T-helper 17 cell (primary cell): ENCODE results near the gene TMC2. TPM values are rescaled to one million over a fixed set of nuclear protein-coding genes. Genes with fewer than 3 reads are reported as not detected.

ENCODE experiments used
- ATAC-seq: fragments of 150-1000 bp; cut with Tn5 transposase; 2 replicates; pipeline ENCODE4 v1.10.0; 2021; ENCODE audit warnings: mild to moderate bottlenecking, moderate library complexity
- DNase-seq, 3 donors: peaks; one replicate each; pipeline versions ENCODE4 v3.0.0 to v3.0.0-alpha.2; 2020 to 2021
- H3K9me3 ChIP-seq: one replicate; pipeline ENCODE4 v1.7.0; 2013; ENCODE audit warnings: low read length, mild to moderate bottlenecking; ENCODE audit not compliant: control insufficient read depth, poor library complexity, severe bottlenecking
- H3K27ac Mint-ChIP-seq: one replicate; pipeline ENCODE4 v1.8.0; 2022; ENCODE audit warnings: mild to moderate bottlenecking, moderate library complexity, mixed read lengths
- H3K27me3 Mint-ChIP-seq: one replicate; pipeline ENCODE4 v1.8.0; 2022; ENCODE audit warnings: mixed read lengths
- H3K36me3 Mint-ChIP-seq: one replicate; pipeline ENCODE4 v1.8.0; 2022; ENCODE audit warnings: low read depth, mixed read lengths
- H3K4me1 Mint-ChIP-seq: one replicate; pipeline ENCODE4 v1.8.0; 2022; ENCODE audit warnings: mild to moderate bottlenecking, mixed read lengths
- H3K4me3 Mint-ChIP-seq: one replicate; pipeline ENCODE4 v1.8.0; 2022; ENCODE audit warnings: mild to moderate bottlenecking, moderate library complexity, mixed read lengths
- total RNA-seq, 4 donors: library from RNA in 2 of 4; stranded (reverse) in 2 of 4; gene quantifications; one replicate each; pipeline ENCODE4 v1.2.3 and lab custom pipeline; 2022 to 2026

The TMC2 gene
- total RNA-seq, 2 donors from 2014 or later: not detected

GRCh38 chr20:2637246-2637645, 100.9 kb downstream of the TMC2 start:
- no peak for DNase-seq
- Mint-ChIP-seq H3K27ac (no peak overlapping the region), H3K36me3 (no peaks in the 10 kb centered on the region), H3K4me3 (no peak overlapping the region), H3K27me3 (peaks cover 25% of the 10 kb centered on the region), H3K4me1 (no peaks in the 10 kb centered on the region)
- no peak for ATAC-seq
- no peaks in the 10 kb centered on the region for H3K9me3 ChIP-seq

DNA sequence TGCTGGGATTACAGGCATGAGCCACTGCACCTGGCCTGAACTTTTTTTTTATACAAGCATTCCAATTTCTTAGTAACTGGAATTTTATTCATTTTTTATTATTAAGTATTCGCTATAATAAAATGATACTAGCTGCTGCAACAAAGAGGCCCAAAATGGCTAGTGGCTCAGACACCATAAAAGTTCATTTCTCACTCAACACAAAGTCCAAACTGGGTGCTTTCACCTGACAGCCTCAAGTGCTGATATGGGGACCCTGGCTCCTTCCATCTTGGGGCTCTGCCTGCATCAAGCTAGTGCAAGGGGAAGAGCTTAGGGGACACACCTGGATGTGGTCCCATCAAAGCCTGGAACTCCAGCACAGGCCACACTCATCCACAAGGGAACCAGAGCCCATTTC, 103.9 kb downstream of the TMC2 start:
- Mint-ChIP-seq H3K27me3 (no peaks in the 10 kb centered on the region), H3K36me3 (no peaks in the 10 kb centered on the region), H3K27ac (no peak overlapping the region), H3K4me1 (no peaks in the 10 kb centered on the region), H3K4me3 (no peak overlapping the region)
- H3K9me3 ChIP-seq: no peaks in the 10 kb centered on the region
- DNase-seq (no peak), ATAC-seq (no peak)

DNA sequence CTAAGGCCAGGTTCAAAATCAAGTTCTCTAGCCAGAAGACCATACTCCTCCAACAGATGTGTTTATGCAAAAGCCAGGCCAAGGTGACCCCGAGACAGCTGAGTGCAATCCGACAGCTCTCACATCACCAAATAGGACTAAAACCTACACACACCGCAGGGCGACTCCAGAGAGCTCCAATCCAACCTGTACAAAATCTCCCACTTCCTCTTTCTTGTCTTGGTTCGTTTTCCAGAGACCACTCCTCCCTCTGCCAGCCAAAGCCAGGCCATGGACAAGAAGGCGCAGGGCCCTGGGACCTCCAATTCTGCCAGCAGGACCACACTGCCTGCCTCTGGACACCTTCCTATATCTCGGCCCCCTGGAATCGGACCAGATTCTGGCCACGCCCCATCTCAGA, 104.5 kb downstream of the TMC2 start:
- no peak overlapping the region for H3K4me3 Mint-ChIP-seq
- no peak overlapping the region for H3K27ac Mint-ChIP-seq
- ATAC-seq (no peak), DNase-seq (no peak)
- no peaks in the 10 kb centered on the region for H3K9me3 ChIP-seq
- no peaks in the 10 kb centered on the region for H3K27me3 Mint-ChIP-seq
- no peaks in the 10 kb centered on the region for H3K36me3 Mint-ChIP-seq
- no peaks in the 10 kb centered on the region for H3K4me1 Mint-ChIP-seq

DNA sequence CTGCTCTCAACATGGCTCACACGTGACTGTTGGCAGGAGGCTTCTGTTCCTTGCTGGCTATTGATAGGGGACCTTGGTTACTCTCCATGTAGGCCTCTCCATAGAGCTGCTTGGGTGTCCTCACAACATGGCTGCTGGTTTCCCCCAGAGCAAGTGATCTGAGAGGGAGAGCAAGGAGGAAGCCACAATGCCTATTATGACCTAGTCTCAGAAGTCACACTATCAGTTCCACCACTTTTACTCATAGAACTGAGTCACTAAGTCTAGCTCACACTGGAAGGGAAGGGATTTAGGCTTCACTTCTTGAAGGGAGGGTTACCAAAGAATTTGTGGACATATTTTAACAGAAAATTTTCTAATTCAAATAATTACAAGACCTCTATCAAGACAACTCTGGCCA, 107.3 kb downstream of the TMC2 start:
- ATAC-seq (no peak), DNase-seq (no peak)
- Mint-ChIP-seq H3K4me3 (no peak overlapping the region), H3K36me3 (no peaks in the 10 kb centered on the region), H3K27ac (no peak overlapping the region), H3K27me3 (no peaks in the 10 kb centered on the region), H3K4me1 (no peaks in the 10 kb centered on the region)
- H3K9me3 ChIP-seq: no peaks in the 10 kb centered on the region

DNA sequence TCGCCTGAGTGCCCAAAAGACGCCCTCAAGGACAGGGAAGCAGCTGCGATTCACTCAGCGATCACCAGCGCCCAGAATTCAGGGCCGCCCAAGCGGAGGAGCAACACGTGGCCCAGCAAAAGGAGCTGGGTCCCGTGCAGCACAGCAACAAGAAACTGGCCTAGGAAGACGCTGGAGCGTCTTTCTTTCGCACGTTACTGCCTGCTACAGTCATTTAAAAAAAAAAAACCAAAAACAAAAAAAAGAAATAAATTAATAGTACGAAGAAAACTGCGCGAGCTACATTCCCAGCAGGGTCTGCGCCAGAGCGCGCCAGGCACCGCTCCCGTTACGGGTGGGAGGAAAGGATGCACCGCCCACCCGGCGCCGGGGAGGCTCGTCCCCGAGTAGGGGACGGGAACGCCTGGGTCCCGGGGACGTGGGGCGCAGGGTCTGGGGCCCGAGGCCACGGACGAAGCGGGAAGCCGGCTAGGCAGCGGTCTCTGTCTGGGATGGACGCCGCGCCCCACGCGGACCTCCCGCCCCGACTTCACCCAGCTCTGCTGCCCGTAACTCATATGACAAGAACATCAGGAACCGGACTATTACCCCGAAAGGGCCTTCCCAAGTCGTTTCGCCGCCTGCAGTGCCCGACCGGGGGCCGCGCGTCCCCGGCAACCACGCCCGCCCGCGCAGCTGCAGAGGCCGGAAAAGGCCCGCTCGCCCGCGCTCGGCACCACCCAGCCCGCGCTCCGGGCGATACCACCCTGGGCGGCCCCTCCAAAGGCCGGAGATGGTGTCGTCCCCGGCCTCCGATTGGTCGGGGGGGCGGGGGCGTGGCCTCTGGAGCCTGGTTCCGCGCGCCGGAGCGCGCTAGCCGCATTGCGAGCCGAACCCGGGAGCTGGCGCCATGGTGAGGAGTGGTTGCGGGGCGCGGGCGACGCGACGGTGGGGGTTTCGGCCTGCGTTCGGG, 115.7 kb downstream of the TMC2 start, which contains the start of gene NOP56:
Gene NOP56 (plus strand): TSS at position 861 of the 952 bp plus-strand sequence. CDS start 29 bp downstream, at position 890.
- peaks cover 20% of the 10 kb centered on the region for H3K4me1 Mint-ChIP-seq

GRCh38 chr20:2652724-2653555, 116.6 kb downstream of the TMC2 start:
- no peaks in the 10 kb centered on the region for H3K27me3 Mint-ChIP-seq

More for the DNA sequence above, 115.7 kb downstream of the TMC2 start, which contains the start of gene NOP56:
- no peaks in the 10 kb centered on the region for H3K36me3 Mint-ChIP-seq
- H3K4me3 Mint-ChIP-seq: peak within 1 kb of the TSS; percentile 91
- peak within 1 kb of the TSS; percentile 91 for H3K27ac Mint-ChIP-seq
- no peaks in the 10 kb centered on the region for H3K9me3 ChIP-seq
- ATAC-seq (peak; percentile 91), DNase-seq (peak; percentile 90 to 97 (median 94))
- no peaks in the 10 kb centered on the region for H3K27me3 Mint-ChIP-seq

DNA sequence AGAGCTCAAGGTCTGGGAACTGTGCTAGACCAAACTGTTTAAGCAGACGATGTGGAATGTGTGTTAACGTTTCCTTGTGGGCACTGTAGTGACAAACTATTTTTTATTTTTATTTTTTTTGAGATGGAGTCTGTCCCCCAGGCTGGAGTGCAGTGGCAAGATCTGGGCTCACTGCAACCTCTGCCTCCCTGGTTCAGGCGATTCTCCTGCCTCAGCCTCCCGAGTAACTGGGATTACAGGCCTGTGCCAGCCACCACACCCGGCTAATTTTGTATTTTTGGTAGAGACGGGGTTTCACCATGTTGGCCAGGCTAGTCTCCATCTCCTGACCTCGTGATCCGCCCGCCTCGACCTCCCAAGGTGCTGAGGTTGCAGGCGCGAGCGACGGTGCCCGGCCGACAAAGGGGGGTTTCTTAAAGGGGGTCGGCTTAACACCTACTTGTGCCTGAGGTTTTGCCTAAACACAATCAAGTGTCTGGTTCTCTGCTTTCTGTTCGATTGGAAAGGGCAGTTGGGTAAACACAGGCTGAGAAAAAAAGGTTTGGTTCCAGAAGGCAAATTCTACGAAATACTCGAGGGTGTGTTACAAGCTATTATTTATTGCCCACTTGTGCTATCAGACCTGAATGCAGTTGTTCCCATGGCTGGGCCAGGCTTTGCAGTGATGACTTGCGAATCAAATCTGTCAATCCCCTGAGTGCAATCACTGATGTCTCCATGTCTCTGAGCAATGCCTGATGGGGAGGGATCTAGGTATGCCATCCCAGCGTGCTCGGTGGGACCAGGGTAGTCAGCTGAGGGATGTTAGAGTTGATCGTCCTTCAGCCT, 117.4 kb downstream of the TMC2 start:
- H3K4me3 Mint-ChIP-seq: peak overlapping the region; percentile 91
- H3K9me3 ChIP-seq: no peaks in the 10 kb centered on the region
- H3K4me1 Mint-ChIP-seq: peaks cover 23% of the 10 kb centered on the region
- H3K27me3 Mint-ChIP-seq: no peaks in the 10 kb centered on the region
- H3K27ac Mint-ChIP-seq: peak overlapping the region; percentile 91
- DNase-seq (no peak), ATAC-seq (no peak)
- H3K36me3 Mint-ChIP-seq: peaks cover 4% of the 10 kb centered on the region

More at GRCh38 chr20:2652724-2653555, 116.6 kb downstream of the TMC2 start:
- peaks cover 20% of the 10 kb centered on the region for H3K4me1 Mint-ChIP-seq
- DNase-seq (no peak), ATAC-seq (peak; percentile 60)
- H3K9me3 ChIP-seq: no peaks in the 10 kb centered on the region
- H3K4me3 Mint-ChIP-seq: peak overlapping the region; percentile 91
- H3K36me3 Mint-ChIP-seq: no peaks in the 10 kb centered on the region
- H3K27ac Mint-ChIP-seq: peak overlapping the region; percentile 91

- no peaks in the 10 kb centered on the region for H3K9me3 ChIP-seq
- peak overlapping the region; percentile 91 for H3K27ac Mint-ChIP-seq
- H3K36me3 Mint-ChIP-seq: peaks cover 8% of the 10 kb centered on the region
- peak overlapping the region; percentile 91 for H3K4me3 Mint-ChIP-seq
- no peak for ATAC-seq
- no peak for DNase-seq
- peaks cover 28% of the 10 kb centered on the region for H3K4me1 Mint-ChIP-seq
- H3K27me3 Mint-ChIP-seq: no peaks in the 10 kb centered on the region
Measured at GRCh38 chr20:2654384-2654822, 118.0 kb downstream of the TMC2 start.

DNA sequence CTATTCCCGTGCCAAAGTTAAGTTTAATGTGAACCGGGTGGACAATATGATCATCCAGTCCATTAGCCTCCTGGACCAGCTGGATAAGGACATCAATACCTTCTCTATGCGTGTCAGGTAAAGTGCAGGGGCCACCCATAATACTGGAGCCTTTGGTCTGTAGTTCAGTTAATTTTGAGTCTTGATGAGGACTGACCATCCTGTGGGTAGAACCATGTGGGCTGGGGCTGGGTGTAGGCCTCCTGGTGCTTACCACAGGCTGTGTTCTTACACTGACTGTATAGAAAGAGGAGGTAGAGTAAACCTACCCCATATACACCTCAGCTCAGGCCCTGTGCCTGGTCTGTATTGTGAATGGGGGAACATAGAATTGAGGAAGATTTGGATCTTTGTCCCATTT, 118.5 kb downstream of the TMC2 start:
- Mint-ChIP-seq H3K27me3 (no peaks in the 10 kb centered on the region), H3K4me1 (peaks cover 32% of the 10 kb centered on the region), H3K36me3 (peaks cover 11% of the 10 kb centered on the region), H3K27ac (peak overlapping the region; percentile 91), H3K4me3 (peak overlapping the region; percentile 91)
- no peaks in the 10 kb centered on the region for H3K9me3 ChIP-seq
- ATAC-seq (no peak), DNase-seq (no peak)

DNA sequence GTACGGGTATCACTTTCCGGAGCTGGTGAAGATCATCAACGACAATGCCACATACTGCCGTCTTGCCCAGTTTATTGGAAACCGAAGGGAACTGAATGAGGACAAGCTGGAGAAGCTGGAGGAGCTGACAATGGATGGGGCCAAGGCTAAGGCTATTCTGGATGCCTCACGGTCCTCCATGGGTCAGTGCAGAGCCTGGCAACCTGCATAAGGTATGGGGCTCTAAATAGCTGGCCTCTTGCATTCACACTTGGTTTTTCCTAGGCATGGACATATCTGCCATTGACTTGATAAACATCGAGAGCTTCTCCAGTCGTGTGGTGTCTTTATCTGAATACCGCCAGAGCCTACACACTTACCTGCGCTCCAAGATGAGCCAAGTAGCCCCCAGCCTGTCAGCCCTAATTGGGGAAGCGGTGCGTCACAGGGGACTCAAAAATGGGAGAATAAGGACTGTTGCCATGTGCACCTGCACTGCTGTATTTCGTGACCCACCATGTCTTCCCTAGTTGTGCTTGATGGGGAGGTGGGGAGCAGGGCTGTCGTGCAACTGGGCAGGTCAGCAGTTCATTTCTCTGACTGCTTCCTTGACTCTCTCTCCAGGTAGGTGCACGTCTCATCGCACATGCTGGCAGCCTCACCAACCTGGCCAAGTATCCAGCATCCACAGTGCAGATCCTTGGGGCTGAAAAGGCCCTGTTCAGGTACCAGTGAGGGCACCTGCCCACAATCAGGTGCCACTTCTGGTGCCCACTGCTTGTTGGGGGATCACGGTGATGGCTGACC, 119.2 kb downstream of the TMC2 start:
- Mint-ChIP-seq H3K27ac (peak overlapping the region; percentile 91), H3K4me3 (no peak overlapping the region), H3K4me1 (peaks cover 32% of the 10 kb centered on the region), H3K36me3 (peaks cover 12% of the 10 kb centered on the region), H3K27me3 (no peaks in the 10 kb centered on the region)
- DNase-seq: no peak
- no peaks in the 10 kb centered on the region for H3K9me3 ChIP-seq
- no peak for ATAC-seq

DNA sequence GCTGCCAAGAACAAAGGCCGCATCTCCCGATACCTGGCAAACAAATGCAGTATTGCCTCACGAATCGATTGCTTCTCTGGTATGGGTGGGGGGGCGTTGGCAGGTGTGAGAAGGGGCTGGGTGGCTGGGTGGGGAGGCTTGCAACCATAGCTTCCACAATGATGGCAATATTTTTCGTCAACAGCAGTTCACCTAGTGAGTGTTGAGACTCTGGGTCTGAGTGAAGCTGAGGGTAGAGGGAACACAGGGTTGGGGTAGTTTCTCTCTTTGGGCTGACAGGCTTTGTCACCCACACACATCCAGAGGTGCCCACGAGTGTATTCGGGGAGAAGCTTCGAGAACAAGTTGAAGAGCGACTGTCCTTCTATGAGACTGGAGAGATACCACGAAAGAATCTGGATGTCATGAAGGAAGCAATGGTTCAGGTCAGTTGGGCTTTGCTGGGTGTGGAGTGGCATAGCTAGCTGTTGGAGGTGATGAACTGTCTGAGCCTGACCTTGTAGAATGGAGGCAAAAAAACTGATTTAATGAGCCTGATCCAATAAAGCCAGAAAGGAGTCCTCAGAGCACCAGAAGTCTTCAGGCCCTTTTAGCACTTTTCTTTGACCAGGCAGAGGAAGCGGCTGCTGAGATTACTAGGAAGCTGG, 120.2 kb downstream of the TMC2 start:
- Mint-ChIP-seq H3K27ac (no peak overlapping the region), H3K27me3 (no peaks in the 10 kb centered on the region), H3K36me3 (peaks cover 14% of the 10 kb centered on the region), H3K4me1 (peaks cover 34% of the 10 kb centered on the region), H3K4me3 (no peak overlapping the region)
- ATAC-seq (no peak), DNase-seq (no peak)
- H3K9me3 ChIP-seq: no peaks in the 10 kb centered on the region
